HG03469 (cell line): ENCODE data around the gene SMARCAD1.

Source experiments
- ATAC-seq: cut with Tn5 transposase; IDR thresholded peaks from one replicate; pipeline ENCODE4 v1.9.1; 2021; ENCODE audit warnings: mild to moderate bottlenecking, moderate library complexity, moderate number of reproducible peaks; ENCODE audit not compliant: unreplicated experiment

The SMARCAD1 gene

DNA sequence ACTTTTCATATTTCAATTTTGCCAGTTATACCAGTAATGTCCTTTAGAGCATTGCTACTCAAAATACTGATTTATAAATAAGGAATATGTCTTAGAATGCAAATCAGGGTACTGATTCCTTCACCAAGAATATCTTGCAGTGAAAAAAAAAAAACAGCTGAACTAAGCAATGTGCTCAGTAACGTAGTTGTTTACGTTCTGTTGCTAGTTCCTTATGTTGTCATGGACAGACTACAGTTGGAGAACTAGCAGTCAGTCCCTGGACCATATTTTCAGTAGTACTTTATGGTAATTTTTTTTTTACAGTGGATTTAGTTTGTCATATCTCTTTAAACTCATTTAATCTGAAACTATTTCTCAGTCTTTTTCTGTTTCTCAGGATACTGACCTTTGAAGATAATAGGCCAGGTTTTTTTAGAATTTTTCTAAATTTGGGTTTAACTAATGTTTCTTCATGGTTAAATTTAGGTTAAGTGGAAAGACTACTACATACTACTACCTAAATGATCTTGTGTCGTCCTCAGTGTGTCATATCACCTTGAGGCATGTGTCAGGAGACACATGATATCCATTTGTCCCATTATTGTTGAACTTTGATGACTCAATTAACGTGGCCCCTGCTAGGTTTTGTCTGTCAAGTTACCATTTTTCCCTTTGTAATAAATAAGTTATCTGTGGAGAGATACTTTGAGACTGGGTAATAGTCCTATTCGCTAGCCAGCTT lies 21.0 kb downstream of the SMARCAD1 start:
- no peak for ATAC-seq

DNA sequence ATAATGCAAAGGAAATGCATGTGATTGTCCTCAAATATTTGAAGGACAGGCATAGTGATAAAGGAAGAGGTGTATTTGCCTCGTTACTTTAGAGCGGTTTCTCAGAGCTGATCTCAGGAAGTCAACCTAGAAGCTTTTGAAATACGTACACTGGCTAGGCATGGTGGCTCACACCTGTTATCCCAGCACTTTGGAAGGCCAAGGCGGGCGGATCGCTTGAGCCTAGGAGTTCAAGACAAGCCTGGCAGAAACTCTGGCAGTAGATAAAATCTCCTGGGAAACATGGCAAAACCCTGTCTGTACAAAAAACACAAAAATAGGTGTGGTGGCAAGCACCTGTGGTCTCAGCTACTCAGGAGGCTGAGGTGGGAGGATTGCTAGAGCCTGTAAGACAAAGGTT lies 24.9 kb downstream of the SMARCAD1 start:
- no peak for ATAC-seq

GRCh38 chr4:94235825-94236224 lies 28.2 kb downstream of the SMARCAD1 start:
- ATAC-seq: no peak

GRCh38 chr4:94237271-94237670 lies 29.6 kb downstream of the SMARCAD1 start:
- no peak for ATAC-seq

DNA sequence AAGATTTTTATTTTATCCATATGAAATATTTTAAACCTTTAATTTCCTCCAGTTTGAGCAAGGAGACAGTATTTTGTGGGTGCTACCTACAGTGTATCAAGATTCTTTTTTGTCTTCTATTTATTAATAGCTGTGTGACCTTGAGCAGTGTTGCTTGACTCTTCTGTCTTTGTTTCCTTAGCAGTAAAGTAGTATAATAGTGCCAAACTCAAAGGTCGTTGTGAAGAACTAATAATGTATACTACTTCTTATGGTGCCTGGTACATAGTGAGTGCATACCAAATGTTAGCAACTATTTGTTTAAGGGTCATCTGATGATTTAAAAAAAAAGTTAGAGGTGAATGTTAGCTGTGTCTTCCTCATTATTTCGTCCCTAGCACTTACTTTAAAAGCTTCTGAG lies 30.5 kb downstream of the SMARCAD1 start:
- ATAC-seq: no peak

- no peak for ATAC-seq
Observed at GRCh38 chr4:94240384-94240783, 32.7 kb downstream of the SMARCAD1 start.

GRCh38 chr4:94244087-94244828 lies 36.6 kb downstream of the SMARCAD1 start:
- no peak for ATAC-seq

DNA sequence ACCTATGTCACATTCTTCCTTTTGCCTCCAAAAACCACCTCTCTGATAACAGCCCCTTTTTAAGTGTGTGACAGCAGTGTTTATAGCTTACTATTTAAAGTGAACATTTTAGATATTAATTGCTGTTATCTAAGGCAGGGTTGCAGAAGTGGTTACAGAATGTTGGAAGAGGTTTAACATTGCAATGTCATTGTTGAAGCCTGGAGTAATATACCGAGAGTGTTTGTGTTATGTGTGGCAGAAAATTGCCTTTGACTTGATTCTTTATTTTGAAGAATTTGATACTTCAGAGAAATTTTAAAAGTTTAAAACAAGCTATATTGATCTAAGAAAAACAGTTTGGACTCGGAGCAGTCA lies 37.1 kb downstream of the SMARCAD1 start:
- no peak for ATAC-seq

DNA sequence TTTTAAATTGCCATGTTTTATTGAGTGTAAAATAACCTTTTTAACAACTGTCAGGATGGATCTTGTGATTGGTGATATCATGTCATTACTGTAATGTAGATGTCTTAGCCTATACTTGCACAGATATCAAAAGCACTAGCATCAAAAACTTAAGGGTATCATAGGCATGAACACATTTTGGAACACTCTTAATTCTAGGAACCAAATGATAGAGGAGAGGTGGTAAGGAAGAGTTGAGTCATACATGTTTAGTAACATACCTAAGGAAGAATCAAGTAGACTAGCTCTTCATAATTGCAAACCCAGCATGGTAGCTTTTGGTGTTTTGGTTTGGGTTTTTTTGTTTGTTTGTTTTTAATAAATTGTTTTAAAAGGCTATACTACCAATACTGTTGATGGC lies 43.4 kb downstream of the SMARCAD1 start:
- no peak for ATAC-seq

- ATAC-seq: no peak
Observed at GRCh38 chr4:94253036-94253435, 45.4 kb downstream of the SMARCAD1 start.

GRCh38 chr4:94256144-94256783 lies 48.6 kb downstream of the SMARCAD1 start:
- ATAC-seq: no peak

DNA sequence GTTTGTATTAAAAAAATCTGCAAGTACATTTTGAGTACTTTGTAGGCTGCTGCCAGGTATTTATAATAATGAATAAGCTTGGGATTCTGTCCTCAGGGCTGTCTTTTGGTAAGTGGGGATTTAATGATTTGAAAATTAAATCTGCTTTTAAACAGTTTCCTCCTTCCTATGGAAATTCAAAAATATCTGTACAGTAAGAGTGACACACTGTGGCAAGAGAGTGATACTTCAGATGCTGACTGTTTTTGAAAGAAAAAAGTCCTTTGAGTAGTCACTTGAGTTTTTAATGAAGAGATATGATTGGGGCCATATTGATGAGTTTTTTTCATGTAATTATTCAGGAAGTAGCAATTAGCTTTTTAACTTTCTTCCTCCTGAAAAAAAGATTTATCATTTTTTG lies 49.2 kb downstream of the SMARCAD1 start:
- no peak for ATAC-seq

DNA sequence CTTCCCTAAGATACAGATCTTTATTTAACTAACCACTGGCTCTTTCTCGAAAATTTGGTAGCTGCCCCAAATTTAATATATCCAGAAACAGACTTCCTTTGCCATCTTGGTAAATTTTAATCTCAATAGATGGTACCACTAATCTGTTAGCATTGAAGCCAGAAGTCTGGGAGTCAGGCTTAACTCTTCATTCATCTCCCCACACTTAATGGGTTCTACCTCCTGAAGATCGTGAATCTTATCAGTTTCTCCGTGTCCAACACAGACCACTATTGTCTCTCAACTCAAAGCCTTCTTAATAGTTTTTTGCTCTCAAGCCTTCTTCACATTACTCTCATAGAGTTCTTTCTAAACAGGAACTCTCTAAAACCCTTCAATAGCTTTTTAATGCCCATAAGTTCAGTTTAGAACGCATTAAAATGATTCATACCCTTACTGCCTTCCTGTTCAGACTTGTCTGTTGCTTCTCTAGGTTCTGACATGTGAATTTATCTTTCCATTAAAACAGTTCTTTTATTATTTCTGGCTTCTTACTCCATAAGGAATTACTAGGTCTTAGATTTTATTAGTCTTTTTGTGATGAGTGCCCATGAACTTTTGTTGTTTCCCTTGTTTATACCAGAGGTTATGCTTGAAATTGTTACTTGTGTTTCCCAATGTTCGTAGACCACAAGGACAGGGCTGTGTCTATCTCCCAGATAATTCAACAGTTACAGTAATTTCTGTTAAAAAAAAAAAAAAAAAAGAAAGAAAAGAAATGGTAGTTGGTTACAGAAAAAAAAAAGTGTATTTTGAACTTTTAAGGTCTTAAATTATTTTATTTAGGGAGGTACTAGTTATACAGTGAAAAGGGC lies 54.7 kb downstream of the SMARCAD1 start:
- no peak for ATAC-seq

- no peak for ATAC-seq
Observed at GRCh38 chr4:94267037-94267436, 59.4 kb downstream of the SMARCAD1 start.

GRCh38 chr4:94271248-94271647 lies 63.6 kb downstream of the SMARCAD1 start:
- no peak for ATAC-seq

DNA sequence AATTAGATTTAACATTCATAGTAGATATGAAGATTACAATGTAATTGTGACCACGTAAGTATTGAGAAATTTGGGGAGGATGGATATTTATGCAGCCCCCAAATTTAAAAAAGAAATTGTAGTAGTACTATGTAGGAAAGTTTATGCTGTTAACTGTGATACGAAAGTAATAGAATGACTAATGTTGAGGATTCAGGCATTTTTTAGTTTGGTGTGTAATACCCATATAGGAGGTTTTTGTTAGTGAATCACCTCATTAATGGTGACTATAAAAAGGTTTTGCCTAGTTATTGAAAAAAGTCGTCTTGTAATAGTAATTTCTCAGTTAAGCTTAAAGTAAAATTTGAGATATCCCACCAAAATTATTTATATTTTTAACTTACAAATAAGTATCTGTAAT lies 67.2 kb downstream of the SMARCAD1 start:
- ATAC-seq: no peak

- no peak for ATAC-seq
Observed at GRCh38 chr4:94276204-94276603, 68.5 kb downstream of the SMARCAD1 start.

GRCh38 chr4:94277534-94277933 lies 69.9 kb downstream of the SMARCAD1 start:
- ATAC-seq: no peak

- ATAC-seq: no peak
Observed at GRCh38 chr4:94278781-94279180, 71.1 kb downstream of the SMARCAD1 start.

DNA sequence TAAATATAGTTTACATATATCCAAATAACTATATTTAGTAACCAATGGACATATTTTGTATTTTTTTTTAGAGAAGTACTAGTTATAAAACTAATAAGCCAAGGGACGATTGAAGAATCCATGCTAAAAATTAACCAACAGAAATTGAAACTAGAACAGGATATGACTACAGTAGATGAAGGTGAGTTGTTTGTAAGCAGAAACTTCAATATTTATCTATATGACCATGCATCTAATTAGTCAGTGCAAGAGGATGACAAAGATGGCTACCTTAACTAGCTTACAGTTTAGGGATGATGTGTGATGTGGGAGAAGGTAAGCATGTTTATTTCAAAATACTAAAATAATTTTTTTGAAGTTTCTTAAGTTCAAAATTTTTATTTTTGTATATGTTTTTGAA lies 77.2 kb downstream of the SMARCAD1 start:
- no peak for ATAC-seq

DNA sequence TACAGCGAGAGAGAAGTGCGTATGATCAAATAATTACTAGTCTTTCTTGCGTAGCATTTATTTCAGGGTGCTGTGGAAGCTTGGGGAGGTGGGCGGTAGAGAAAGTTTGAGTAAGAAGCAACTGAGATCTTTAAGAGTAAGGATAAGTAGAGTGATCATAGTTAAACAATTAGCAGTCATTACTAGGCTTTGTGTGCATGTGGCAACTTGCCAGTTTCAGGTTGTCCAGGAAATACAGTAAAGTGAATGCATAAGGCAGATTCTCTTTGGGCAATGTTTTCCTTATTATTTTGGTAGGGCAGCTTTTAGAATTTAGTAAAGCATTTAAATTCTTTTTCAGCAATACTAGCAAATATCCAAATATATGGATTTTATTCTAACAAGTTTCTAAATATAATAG lies 78.0 kb downstream of the SMARCAD1 start:
- ATAC-seq: no peak
